GM19239 (cell line): ENCODE measurements around the gene ABCA3.
"Not testable (repeated sequence)": the region's sequence is repeated elsewhere in the genome, so short reads cannot be mapped to it uniquely, and the experiment has no call there.

Experiments
- DNase-seq: peaks from one replicate; pipeline ENCODE4 v3.0.0; 2011; ENCODE audit warnings: low spot score; ENCODE audit not compliant: insufficient read length
- FAIRE-seq: peaks from 2 replicates; lab custom pipeline; 2011; peaks lifted over from hg19 to GRCh38; lab: Jason Lieb, UNC

The ABCA3 gene

GRCh38 chr16:2267505-2267912, 73.0 kb downstream of the ABCA3 start:
- not testable (repeated sequence) for DNase-seq, FAIRE-seq

DNA sequence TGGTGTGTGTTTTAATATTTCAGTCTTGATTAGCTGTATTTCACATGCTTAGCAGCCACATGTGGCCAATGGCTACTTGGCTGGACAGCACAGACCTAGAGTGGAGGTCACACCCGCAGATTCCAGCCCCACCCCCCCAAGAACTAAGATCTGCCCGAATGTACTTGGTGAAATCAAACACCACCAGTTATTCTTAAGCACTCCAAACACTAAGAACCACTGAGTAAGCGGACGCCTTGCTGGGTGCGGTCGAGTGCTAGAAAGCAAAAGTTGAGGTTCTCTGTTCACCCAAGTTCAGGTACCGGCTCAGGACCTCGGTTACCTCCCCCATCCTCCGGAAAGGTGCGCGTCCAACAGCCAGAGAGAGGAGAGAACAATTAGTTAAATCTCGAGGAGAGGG, 73.6 kb downstream of the ABCA3 start:
- FAIRE-seq, DNase-seq: not testable (repeated sequence)

- not testable (repeated sequence) for FAIRE-seq
Observed at GRCh38 chr16:2263026-2263425, 77.5 kb downstream of the ABCA3 start.

GRCh38 chr16:2260250-2260649, 80.3 kb downstream of the ABCA3 start:
- FAIRE-seq (no peak), DNase-seq (no peak)

More at GRCh38 chr16:2263026-2263425, 77.5 kb downstream of the ABCA3 start:
- not testable (repeated sequence) for DNase-seq

DNA sequence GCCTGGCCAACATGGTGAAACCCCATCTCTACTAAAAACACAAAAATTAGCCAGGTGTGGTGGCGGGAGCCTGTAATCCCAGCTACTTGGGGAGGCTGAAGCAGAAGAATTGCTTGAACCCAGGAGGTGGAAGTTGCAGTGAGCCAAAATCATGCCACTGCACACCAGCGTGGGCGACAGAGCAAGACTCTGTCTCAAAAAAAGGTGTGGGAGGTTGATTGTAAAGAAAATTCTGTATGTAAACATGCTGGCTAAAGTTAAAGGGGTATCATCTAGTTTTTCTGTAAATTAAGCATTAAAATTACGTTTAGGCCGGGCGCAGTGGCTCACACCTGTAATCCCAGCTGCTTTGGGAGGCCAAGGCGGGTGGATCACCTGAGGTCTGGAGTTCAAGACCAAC, 82.0 kb downstream of the ABCA3 start:
- DNase-seq, FAIRE-seq: not testable (repeated sequence)

DNA sequence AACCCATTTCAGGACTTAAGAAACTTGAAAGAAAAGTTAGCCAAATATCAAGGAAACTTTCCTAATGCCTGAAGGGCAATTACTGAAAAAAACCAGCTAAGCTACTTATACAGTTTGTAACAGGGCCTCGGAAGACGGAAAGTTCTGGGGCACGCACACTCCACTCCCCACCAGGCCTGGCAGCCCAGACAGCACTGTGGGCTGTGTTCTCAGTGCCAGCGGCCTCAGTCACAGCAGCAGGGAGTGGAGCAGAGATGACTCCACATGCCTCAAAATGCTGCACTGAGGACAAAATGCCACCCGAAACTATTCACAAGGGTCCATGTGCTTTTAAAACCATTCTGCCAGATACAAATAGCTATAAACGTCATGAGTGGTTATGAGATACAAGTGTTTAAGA, 82.8 kb downstream of the ABCA3 start:
- DNase-seq (no peak), FAIRE-seq (no peak)

DNA sequence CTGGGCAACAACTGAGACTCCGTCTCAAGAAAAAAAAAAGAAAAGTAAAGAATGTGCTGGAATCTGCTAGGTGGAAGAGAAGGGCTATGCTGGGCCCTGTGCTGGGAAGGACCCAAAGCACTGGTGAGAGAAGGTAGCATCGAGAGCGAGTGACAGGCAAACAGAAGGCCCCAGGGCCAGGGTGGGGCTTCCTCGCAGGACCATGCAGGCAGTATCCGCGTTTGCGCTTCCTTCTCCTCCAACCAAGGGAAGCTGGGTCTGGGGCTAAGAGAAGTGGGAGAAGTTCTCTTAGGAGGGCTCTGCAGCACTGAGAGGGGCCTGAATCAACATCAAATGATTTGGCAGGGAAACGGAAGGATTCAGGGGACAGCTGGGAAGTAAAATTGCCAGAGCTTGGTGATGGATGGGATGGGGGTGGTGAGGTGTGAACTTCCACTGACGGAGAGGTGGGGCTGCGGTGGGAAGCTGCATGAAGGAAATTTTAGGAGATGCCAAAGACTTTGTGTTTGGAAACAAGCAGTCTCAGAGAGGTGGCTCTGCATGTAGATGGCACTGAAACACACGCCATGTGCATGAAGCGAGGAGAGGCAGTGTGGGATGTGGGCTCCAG, 83.9 kb downstream of the ABCA3 start:
- FAIRE-seq = no peak
- no peak for DNase-seq

DNA sequence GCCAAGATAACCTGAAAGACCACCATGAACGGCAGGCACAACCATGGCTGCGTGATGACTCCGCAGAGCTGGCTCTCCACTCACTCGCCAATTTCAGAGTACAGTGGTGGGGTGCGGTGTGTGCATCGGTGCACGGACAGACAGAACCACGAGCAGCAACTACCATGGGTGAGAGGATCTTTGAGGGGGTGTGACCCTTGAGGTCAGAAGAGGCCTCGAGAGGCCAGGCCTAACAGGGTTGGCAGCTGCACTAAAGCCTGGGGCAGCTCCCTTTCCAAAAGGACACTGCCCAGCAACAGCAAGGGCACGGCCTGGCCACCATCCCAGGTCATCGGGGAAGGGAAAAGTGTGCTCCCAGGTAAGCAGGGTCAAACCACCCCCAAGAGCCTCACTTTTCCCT, 87.2 kb downstream of the ABCA3 start:
- FAIRE-seq = no peak
- DNase-seq = no peak

- no peak for FAIRE-seq
Observed at GRCh38 chr16:2252806-2253148, 87.8 kb downstream of the ABCA3 start.

DNA sequence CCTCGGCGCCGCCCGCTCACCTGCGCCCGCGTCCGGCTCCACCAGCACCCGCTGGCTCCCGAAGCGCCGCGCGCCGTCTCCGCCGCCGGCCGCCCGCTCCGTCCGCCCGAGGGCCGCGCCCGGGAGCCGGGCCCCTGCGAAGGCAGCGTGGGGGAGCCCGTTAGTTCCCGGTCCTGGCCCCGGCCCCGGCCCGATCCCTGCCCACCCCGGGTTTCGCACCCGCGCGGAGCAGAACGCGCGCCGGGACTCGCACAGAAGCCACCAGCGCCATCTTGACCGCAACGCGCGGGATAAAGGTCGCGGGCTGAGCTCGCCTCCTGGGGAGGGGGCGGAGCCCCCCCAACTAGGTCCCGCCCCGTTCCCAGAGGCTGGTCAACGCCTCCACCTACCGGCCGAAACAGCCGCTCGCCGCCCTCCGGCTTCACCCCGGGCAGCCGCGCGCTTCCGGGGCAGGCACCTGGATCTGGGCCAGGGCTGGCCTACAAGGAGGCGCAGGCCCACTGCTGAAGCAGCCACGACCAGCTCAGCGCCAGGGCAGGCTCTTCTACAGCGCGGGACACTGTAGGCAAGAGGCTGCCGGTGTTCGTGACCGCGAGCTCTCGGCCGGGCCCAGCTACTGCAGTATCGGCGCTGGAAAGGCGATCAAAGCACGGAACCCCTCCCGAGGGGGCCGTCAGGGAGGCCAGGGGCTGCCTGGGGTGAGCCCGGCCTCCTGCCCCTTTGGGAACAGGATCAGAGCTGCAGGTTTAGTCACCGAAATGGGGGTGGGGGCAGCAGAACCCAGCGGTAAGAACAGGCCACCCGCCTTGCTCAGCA, 89.0 kb downstream of the ABCA3 start, which contains the start of gene ECI1:
Gene ECI1, minus strand, starts transcription at position 292 of the 816 bp plus-strand sequence. Its CDS starts 21 bp downstream, at position 271.
- DNase-seq (peak; percentile 100), FAIRE-seq (peak; percentile 94)

More at GRCh38 chr16:2252806-2253148, 87.8 kb downstream of the ABCA3 start:
- no peak for DNase-seq

- no peak for DNase-seq
- peak; percentile 31 for FAIRE-seq
Observed at GRCh38 chr16:2250652-2251295, 89.8 kb downstream of the ABCA3 start.

GRCh38 chr16:2246301-2246885, 94.1 kb downstream of the ABCA3 start:
- no peak for FAIRE-seq
- DNase-seq = no peak

DNA sequence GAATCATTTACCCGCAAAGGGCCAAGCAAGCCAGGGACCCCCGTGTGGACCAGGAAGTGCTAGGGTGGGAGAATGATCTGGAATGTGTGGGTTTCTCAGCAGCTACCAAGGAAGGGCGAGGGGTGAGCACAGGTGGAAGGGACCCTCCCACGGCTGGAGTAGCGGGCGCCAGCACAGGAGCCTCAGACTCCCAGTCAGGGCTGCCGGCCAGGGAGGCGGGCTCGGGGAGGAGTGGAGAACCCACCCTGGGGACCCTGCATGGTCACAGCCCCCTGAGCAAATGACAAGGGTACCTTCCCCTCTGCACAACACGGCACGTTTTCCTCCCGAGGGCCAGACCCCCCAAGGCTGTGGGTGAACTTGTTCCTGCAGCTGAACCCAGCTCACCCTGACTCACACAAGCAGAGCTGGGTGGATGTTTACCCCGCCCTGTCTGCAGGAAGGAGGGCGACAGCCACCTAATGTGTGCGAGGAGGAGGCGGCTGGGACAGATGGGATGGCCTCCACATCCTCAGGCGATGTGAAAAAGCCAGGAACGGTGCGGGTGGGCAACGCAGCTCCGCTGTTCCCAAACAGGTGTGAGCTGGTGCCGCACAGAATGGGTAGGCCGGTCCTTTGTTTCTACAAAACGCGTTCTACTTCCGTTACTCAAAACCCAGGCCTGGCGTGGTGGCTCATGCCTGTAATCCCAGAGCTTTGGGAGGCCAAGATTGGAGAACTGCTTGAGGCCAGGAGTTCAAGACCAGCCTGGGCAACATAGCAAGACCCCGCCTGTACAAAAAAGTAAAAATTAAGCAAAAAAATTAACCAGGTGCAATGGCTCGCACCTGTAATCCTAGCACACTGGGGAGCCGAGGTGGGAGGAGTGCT, 95.4 kb downstream of the ABCA3 start:
- FAIRE-seq (no peak), DNase-seq (no peak)

- FAIRE-seq (no peak), DNase-seq (no peak)
Observed at GRCh38 chr16:2244301-2244700, 96.2 kb downstream of the ABCA3 start.

- no peak for DNase-seq
- no peak for FAIRE-seq
Observed at GRCh38 chr16:2243781-2244180, 96.7 kb downstream of the ABCA3 start.

DNA sequence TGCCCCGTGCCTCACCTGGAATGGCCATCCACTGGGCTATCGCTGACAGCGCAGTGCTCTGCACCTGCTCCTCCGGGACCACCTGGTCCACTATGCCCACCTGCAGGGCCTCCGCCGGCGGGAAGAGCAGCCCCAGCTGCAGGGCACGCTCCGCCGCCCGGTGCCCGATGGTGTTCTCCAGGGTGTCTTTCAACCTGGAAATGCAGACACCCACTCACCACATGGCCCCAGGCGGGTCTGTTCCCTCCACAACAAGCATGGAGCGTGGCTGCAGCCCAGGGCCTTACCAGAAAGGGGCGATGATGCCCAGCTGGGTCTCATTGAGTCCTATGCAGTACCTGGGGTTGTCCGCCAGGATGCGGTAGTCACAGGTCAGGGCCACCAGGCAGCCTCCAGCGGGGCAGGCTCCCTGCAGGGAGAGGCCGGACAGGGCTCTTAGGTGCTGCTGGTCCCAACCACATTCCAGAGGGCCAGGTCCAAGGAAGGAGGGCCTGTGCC, 97.4 kb downstream of the ABCA3 start:
- DNase-seq = no peak
- no peak for FAIRE-seq

DNA sequence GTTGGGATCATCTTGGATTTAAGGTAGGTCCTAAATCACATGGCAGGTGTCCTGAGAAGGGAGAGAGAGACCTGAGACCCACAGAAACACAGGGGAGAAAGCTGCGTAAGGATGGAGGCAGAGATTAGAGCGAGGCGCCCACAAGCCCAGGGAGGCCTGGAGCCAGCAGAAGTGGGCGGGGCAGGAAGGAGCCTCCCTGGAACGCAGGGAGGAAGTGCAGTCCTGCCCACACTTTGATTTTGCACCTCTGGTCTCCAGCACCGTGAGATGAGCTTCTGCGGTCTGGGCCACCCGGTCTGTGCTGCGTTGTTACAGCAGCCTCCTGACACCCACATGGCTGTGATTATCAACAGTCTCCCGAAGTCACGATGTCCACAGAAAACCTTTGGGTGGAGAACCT, 97.9 kb downstream of the ABCA3 start:
- DNase-seq = no peak
- no peak for FAIRE-seq

DNA sequence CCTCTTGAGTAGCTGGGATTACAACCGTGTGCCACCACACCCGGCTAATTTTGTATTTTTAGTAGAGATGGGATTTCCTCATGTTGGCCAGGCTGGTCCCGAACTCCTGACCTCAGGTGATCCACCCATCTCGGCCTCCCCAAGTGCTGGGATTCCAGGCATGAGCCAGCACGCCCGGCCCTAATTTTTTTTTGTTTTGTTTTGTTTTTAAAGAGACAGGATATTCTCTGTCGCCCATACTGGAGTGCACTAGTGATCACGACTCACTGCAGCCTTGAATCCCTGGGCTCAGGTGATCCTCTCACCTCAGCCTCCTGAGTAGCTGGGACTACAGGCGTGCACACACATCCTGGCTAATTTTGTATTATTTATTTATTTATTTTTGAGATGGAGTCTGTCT, 100.2 kb downstream of the ABCA3 start:
- DNase-seq, FAIRE-seq: not testable (repeated sequence)

DNA sequence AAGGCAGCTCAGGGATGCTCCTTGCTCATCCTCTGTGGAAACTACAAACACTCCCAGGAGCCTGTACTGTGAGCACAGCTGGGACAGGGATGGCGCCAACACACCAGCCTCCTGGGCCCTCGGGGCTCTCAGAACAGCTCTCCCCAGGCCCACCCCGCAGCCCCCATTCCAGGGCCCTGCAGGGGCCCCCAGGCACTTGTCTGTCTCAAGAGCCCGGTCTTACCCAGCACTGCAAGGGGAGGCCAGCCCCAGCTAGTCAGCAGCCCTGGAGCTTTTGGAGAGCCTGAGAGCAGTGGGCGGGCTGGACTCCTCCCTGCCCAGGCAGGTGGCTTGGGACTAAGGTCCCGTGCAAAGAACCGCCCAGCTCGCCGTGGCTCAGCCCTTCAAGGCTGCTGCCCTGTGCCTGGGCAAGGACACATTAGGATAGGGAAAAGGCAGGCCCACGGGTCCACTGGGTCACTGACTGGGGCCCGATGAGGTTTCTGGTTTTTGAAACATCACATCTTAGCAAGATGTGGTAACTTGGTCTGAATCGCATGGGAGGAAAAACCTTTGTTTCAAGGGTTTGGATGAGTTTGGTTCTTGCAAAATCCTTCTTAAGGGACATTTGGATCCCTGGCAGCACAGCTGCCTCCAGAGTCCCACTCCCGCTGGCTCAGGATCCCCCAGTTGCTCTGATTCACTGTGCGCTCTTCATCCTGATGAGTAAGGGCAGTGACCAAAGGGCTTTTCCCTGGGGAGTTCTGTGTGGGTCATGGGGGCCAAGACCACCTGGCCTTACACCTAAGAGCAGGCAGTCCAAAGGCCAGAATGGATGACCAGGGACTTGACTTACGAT, 101.5 kb downstream of the ABCA3 start:
- FAIRE-seq (no peak), DNase-seq (no peak)
